ENCODE data around the gene TNFRSF14. TPM values are rescaled to one million over a fixed set of nuclear protein-coding genes. Genes with fewer than 3 reads are reported as not detected.

TNFRSF14 gene
- total RNA-seq, 2 experiments from 2014 or later, result 15.7 to 18.5 TPM

DNA sequence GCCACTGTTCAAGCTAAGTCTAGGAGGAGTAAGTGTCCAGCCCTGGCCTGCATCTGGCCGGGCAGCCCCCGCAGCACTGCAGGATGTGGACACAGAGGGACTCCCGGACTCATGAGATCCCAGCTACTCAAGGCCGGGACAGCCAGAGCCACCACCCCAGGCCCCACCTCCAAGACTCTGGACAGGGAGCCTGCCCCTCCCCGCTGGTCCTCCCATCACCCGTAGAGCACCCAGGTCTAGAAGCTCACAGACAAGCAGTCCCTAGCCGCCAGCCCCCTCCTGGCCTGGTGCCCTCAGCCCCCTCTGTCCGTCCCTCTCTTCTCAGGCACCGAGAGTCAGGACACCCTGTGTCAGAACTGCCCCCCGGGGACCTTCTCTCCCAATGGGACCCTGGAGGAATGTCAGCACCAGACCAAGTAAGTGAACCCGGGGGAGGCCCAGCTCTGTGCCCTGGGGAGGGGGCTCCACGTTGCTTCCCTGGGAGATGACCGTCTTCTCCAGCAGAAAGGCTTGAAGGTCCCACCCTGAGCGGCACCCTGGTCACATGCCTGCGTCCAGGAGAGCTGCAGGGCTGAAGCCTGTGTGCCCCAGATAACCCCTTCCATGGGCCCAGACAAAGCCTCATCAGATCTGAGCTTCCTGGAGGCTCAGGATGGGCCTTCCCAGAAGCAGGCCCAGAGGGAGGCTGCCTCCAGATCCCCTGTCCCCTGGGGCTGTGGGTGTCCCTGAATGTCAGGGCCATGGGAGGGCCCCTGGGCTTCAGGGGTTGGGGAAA, 4.3 kb downstream of the TNFRSF14 start:
- Histone ChIP-seq H3K27ac (ENCODE audit: low read depth, low read length, poor library complexity, severe bottlenecking) (no peak overlapping the region), H3K9me3 (ENCODE audit: low read length) (no peaks in the 10 kb centered on the region), H4K20me1 (ENCODE audit: insufficient read depth, low read length) (no peaks in the 10 kb centered on the region), H3K4me3 (ENCODE audit: low read depth, low read length, poor library complexity, severe bottlenecking) (no peak overlapping the region), H3K4me1 (ENCODE audit: insufficient read depth, low read length, poor library complexity, severe bottlenecking) (peaks cover 15% of the 10 kb centered on the region), H3K9me2 (ENCODE audit: insufficient read depth, low read length) (no peaks in the 10 kb centered on the region), H2AFZ (ENCODE audit: low read length) (no peak overlapping the region), H3K4me2 (ENCODE audit: low read length) (no peak overlapping the region), H3K36me3 (ENCODE audit: insufficient read depth, low read length) (no peaks in the 10 kb centered on the region), H3K79me2 (ENCODE audit: insufficient read depth, low read depth, low read length) (no peaks in the 10 kb centered on the region)
- intact Hi-C loops (cut with micrococcal nuclease; ENCODE audit: unreplicated experiment), result no loop called here
- BruUV-seq (replicated peaks), result no TSS peak
- ChIA-PET POLR2A (interaction anchor here (1.2 kb wide), 1 partner anchor 25 kb away, joined by 4 read pairs; no protein-coding TSS in a partner anchor), CTCF (ENCODE audit: unreplicated experiment) (no interaction called here)
- no peak for DNase-seq (ENCODE audit: low spot score)
- TF ChIP-seq, protein P1, sequence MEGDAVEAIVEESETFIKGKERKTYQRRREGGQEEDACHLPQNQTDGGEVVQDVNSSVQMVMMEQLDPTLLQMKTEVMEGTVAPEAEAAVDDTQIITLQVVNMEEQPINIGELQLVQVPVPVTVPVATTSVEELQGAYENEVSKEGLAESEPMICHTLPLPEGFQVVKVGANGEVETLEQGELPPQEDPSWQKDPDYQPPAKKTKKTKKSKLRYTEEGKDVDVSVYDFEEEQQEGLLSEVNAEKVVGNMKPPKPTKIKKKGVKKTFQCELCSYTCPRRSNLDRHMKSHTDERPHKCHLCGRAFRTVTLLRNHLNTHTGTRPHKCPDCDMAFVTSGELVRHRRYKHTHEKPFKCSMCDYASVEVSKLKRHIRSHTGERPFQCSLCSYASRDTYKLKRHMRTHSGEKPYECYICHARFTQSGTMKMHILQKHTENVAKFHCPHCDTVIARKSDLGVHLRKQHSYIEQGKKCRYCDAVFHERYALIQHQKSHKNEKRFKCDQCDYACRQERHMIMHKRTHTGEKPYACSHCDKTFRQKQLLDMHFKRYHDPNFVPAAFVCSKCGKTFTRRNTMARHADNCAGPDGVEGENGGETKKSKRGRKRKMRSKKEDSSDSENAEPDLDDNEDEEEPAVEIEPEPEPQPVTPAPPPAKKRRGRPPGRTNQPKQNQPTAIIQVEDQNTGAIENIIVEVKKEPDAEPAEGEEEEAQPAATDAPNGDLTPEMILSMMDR (conservative IDR thresholded peaks at IDR 0.05; ENCODE audit: low read length), result no peak
- no peak for TF ChIP-seq EZH2phosphoT487 (IDR thresholded peaks at IDR 0.05; ENCODE audit: borderline replicate concordance, low read depth, low read length)

DNA sequence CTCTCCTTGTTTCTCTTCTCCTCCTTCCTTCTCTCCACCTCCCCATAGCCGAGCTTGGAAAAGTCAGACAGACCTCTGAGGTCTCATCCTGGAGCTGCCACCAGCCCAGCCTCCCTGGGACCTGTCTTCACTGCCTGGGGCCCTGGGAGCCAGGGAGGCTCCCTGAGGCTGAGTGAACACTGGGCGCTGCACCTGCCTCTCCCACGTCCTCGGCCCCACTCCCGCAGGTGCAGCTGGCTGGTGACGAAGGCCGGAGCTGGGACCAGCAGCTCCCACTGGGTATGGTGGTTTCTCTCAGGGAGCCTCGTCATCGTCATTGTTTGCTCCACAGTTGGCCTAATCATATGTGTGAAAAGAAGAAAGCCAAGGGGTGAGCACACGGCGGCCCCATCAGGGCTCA, 5.3 kb downstream of the TNFRSF14 start:
- no peaks in the 10 kb centered on the region for H3K79me2 ChIP-seq (ENCODE audit: insufficient read depth, low read depth, low read length)
- BruUV-seq (replicated peaks), result no TSS peak
- TF ChIP-seq, protein P1 (conservative IDR thresholded peaks at IDR 0.05; ENCODE audit: low read length), result no peak
- TF ChIP-seq EZH2phosphoT487 (IDR thresholded peaks at IDR 0.05; ENCODE audit: borderline replicate concordance, low read depth, low read length), result no peak
- no peaks in the 10 kb centered on the region for H3K9me2 ChIP-seq (ENCODE audit: insufficient read depth, low read length)
- H2AFZ ChIP-seq (ENCODE audit: low read length), result no peak overlapping the region
- H3K4me2 ChIP-seq (ENCODE audit: low read length), result no peak overlapping the region
- peaks cover 7% of the 10 kb centered on the region for H3K4me1 ChIP-seq (ENCODE audit: insufficient read depth, low read length, poor library complexity, severe bottlenecking)
- POLR2A ChIA-PET, result interaction anchor here (1.2 kb wide), 1 partner anchor 24 kb away, joined by 4 read pairs; no protein-coding TSS in a partner anchor
- intact Hi-C loops (cut with micrococcal nuclease; ENCODE audit: unreplicated experiment), result no loop called here
- H4K20me1 ChIP-seq (ENCODE audit: insufficient read depth, low read length), result no peaks in the 10 kb centered on the region
- no peaks in the 10 kb centered on the region for H3K9me3 ChIP-seq (ENCODE audit: low read length)
- CTCF ChIA-PET (ENCODE audit: unreplicated experiment), result no interaction called here
- H3K36me3 ChIP-seq (ENCODE audit: insufficient read depth, low read length), result no peaks in the 10 kb centered on the region
- no peak for DNase-seq (ENCODE audit: low spot score)
- H3K27ac ChIP-seq (ENCODE audit: low read depth, low read length, poor library complexity, severe bottlenecking), result no peak overlapping the region
- no peak overlapping the region for H3K4me3 ChIP-seq (ENCODE audit: low read depth, low read length, poor library complexity, severe bottlenecking)
